IMR-90 (cell line): ENCODE measurements around the gene GBA3. TPM values are rescaled to one million over a fixed set of nuclear protein-coding genes. Genes with fewer than 3 reads are reported as not detected.

ENCODE experiments used
- ATAC-seq: fragments of 200-7000 bp; cut with Tn5 transposase; 2 replicates; pipeline ENCODE4 v1.9.1; 2020; ENCODE audit warnings: low read depth, mild to moderate bottlenecking, moderate library complexity
- BruUV-seq: library from RNA; stranded (reverse); fragments of 400-500 nt; replicated peaks from 2 replicates; lab custom pipeline; 2021; lab: Mats Ljungman, UMichigan
- CTCF ChIA-PET: fragments of 300-600 bp; formaldehyde crosslinking; extraction: SDS; loops from one replicate; lab custom pipeline; 2021; ENCODE audit warnings: antibody characterized with exemption; lab: Yijun Ruan, JAX
- POLR2A ChIA-PET: fragments of 300-600 bp; sonication (Branson Sonifier 250); formaldehyde crosslinking; loops from one replicate; lab custom pipeline; 2022; ENCODE audit warnings: antibody characterized with exemption; ENCODE audit not compliant: unreplicated experiment; lab: Charles Lee
- DNase-seq: peaks from one replicate; pipeline ENCODE4 v3.0.0; 2013
- H2AFZ ChIP-seq: replicated peaks from 2 replicates; pipeline ENCODE3; 2013; ENCODE audit warnings: low read length, mild to moderate bottlenecking; ENCODE audit not compliant: poor library complexity
- H2AK5ac ChIP-seq: 2 replicates; pipeline ENCODE4 v1.6.1; 2013; ENCODE audit warnings: low read depth, low read length, inconsistent platforms
- H2AK9ac ChIP-seq: replicated peaks from 2 replicates; pipeline ENCODE3; 2013; ENCODE audit warnings: mild to moderate bottlenecking, low read depth, low read length, moderate library complexity; ENCODE audit not compliant: poor library complexity
- H2BK120ac ChIP-seq: 2 replicates; pipeline ENCODE4 v1.6.1; 2013; ENCODE audit warnings: low read depth, low read length, inconsistent platforms
- H2BK15ac ChIP-seq: 3 replicates; pipeline ENCODE4 v1.6.1; 2013; ENCODE audit warnings: low read depth, low read length, inconsistent platforms
- H2BK20ac ChIP-seq: 2 replicates; pipeline ENCODE4 v1.6.1; 2013; ENCODE audit warnings: low read depth, mild to moderate bottlenecking, inconsistent platforms, low read length, moderate library complexity
- H2BK5ac ChIP-seq: 2 replicates; pipeline ENCODE4 v1.6.1; 2013; ENCODE audit warnings: mild to moderate bottlenecking, low read depth, low read length, inconsistent platforms; ENCODE audit not compliant: poor library complexity, severe bottlenecking
- H3K14ac ChIP-seq: replicated peaks from 2 replicates; pipeline ENCODE4 v1.6.1; 2013; ENCODE audit warnings: low read depth, low read length, inconsistent platforms
- H3K18ac ChIP-seq: 2 replicates; pipeline ENCODE4 v1.6.1; 2013; ENCODE audit warnings: low read depth, low read length, control low read depth
- H3K23ac ChIP-seq: 2 replicates; pipeline ENCODE4 v1.6.1; 2013; ENCODE audit warnings: low read depth, low read length, inconsistent platforms
- H3K27ac ChIP-seq: 2 replicates; pipeline ENCODE4 v1.5.1; 2013; ENCODE audit warnings: mild to moderate bottlenecking, control low read depth, low read length; ENCODE audit not compliant: insufficient read depth
- H3K27me3 ChIP-seq: 2 replicates; pipeline ENCODE4 v1.6.1; 2013; ENCODE audit warnings: low read length; ENCODE audit not compliant: control insufficient read depth, insufficient read depth
- H3K36me3 ChIP-seq: 2 replicates; pipeline ENCODE4 v1.6.1; 2013; ENCODE audit warnings: low read length, mixed read lengths; ENCODE audit not compliant: control insufficient read depth, insufficient read depth
- H3K4ac ChIP-seq: 2 replicates; pipeline ENCODE4 v1.6.1; 2013; ENCODE audit warnings: low read depth, low read length, inconsistent platforms
- H3K4me1 ChIP-seq: 2 replicates; pipeline ENCODE4 v1.6.1; 2013; ENCODE audit warnings: low read length, mixed read lengths; ENCODE audit not compliant: control insufficient read depth, insufficient read depth
- H3K4me2 ChIP-seq: 2 replicates; pipeline ENCODE4 v1.6.1; 2013; ENCODE audit warnings: low read depth, mild to moderate bottlenecking, control low read depth, low read length, moderate library complexity
- H3K4me3 ChIP-seq: 2 replicates; pipeline ENCODE4 v1.5.1; 2013; ENCODE audit warnings: low read depth, mild to moderate bottlenecking, control low read depth, low read length, moderate library complexity; ENCODE audit not compliant: insufficient read depth
- H3K56ac ChIP-seq: 2 replicates; pipeline ENCODE4 v1.6.1; 2013; ENCODE audit warnings: low read length, inconsistent platforms; ENCODE audit not compliant: insufficient read depth; ENCODE audit errors: extremely low read depth
- H3K79me1 ChIP-seq, 2 experiments: 2 replicates each; pipeline ENCODE4 v1.6.1; 2013; ENCODE audit warnings: low read length in 2 of 2, inconsistent platforms in 1 of 2, low read depth in 1 of 2
- H3K9ac ChIP-seq: 2 replicates; pipeline ENCODE4 v1.6.1; 2013; ENCODE audit warnings: low read depth, low read length, control low read depth
- H3K9me1 ChIP-seq: 2 replicates; pipeline ENCODE4 v1.6.1; 2013; ENCODE audit warnings: low read length, inconsistent platforms; ENCODE audit not compliant: insufficient read depth
- H3K9me3 ChIP-seq: 2 replicates; pipeline ENCODE4 v1.6.1; 2013; ENCODE audit warnings: low read length; ENCODE audit not compliant: control insufficient read depth, insufficient read depth
- H4K20me1 ChIP-seq: 2 replicates; pipeline ENCODE4 v1.6.1; 2013; ENCODE audit warnings: low read length, inconsistent platforms; ENCODE audit not compliant: insufficient read depth
- H4K5ac ChIP-seq: 2 replicates; pipeline ENCODE4 v1.6.1; 2013; ENCODE audit warnings: mild to moderate bottlenecking, low read depth, low read length, control low read depth
- H4K8ac ChIP-seq, 2 experiments: 2 replicates each; pipeline ENCODE4 v1.6.1; 2013; ENCODE audit warnings: low read depth in 2 of 2, low read length in 2 of 2, control low read depth in 1 of 2, inconsistent platforms in 1 of 2
- H4K91ac ChIP-seq: 2 replicates; pipeline ENCODE4 v1.6.1; 2013; ENCODE audit warnings: low read depth, low read length, inconsistent platforms; ENCODE audit not compliant: insufficient read depth
- CEBPB ChIP-seq: IDR thresholded peaks from 2 replicates; pipeline ENCODE4 v1.6.1; 2012; ENCODE audit warnings: low read depth, low read length, improper control_type of control experiment
- FOS ChIP-seq: fragments of 150-350 bp; IDR thresholded peaks from 2 replicates; pipeline ENCODE4 v1.6.1; 2016; ENCODE audit warnings: low read depth, low read length
- MAFK ChIP-seq: IDR thresholded peaks from 2 replicates; pipeline ENCODE4 v1.6.1; 2012; ENCODE audit warnings: low read depth, low read length, improper control_type of control experiment
- MAZ ChIP-seq: IDR thresholded peaks from 2 replicates; pipeline ENCODE4 v1.6.1; 2012; ENCODE audit warnings: low read depth, mild to moderate bottlenecking, low read length, improper control_type of control experiment, moderate library complexity, borderline replicate concordance
- MXI1 ChIP-seq: IDR thresholded peaks from 2 replicates; pipeline ENCODE4 v1.6.1; 2012; ENCODE audit warnings: low read depth, mild to moderate bottlenecking, low read length, moderate library complexity, borderline replicate concordance
- RAD21 ChIP-seq: IDR thresholded peaks from 2 replicates; pipeline ENCODE4 v1.6.1; 2012; ENCODE audit warnings: low read length, improper control_type of control experiment
- RCOR1 ChIP-seq: IDR thresholded peaks from 2 replicates; pipeline ENCODE4 v1.6.1; 2012; ENCODE audit warnings: mild to moderate bottlenecking, low read length, improper control_type of control experiment; ENCODE audit not compliant: insufficient replicate concordance
- RFX5 ChIP-seq: IDR thresholded peaks from 2 replicates; pipeline ENCODE4 v1.8.0; 2012; ENCODE audit warnings: low read depth, mild to moderate bottlenecking, low read length, moderate library complexity
- SMC3 ChIP-seq: fragments of 150-350 bp; IDR thresholded peaks from 2 replicates; pipeline ENCODE4 v1.6.1; 2016; ENCODE audit warnings: low read depth, mild to moderate bottlenecking, antibody characterized with exemption, low read length, moderate library complexity
- WGBS, 2 experiments: methylation state at CpG; one replicate each; pipeline versions ENCODE4 v1.1.5 to v1.1.7; 2013; ENCODE audit warnings: missing lambda C conversion rate in 2 of 2; ENCODE audit not compliant: insufficient read length in 1 of 2; ENCODE audit errors: extremely low coverage in 2 of 2; 5-methylcytosine and 5-hydroxymethylcytosine counted together
- dilution Hi-C: fragments of 300-500 bp; cut with HindIII; formaldehyde crosslinking; loops from one replicate; pipeline ENCODE4 v1.14.3; 2018; ENCODE audit warnings: low sequenced_read_pairs; ENCODE audit not compliant: unreplicated experiment
- in situ Hi-C: fragments of 300-500 bp; cut with MboI; formaldehyde crosslinking; loops from 3 replicates; pipeline ENCODE4 v1.14.3; 2019; ENCODE audit warnings: low sequenced_read_pairs, inconsistent platforms, mixed read lengths
- intact Hi-C: fragments of 100-400 bp; cut with micrococcal nuclease; formaldehyde crosslinking; loops from 2 replicates; pipeline ENCODE4 v1.10.0; 2022
- polyA plus RNA-seq, 3 experiments: library from polyadenylated mRNA; depleted of rRNA; stranded (reverse); fragments of >200 nt; gene quantifications; 2 replicates each; pipeline ENCODE4 v1.2.3, GENCODE V29; 2012; ENCODE audit warnings: low replicate concordance in 1 of 3
- total RNA-seq: library from RNA; depleted of rRNA; stranded (reverse); fragments of >200 nt; gene quantifications from 2 replicates; pipeline ENCODE4 v1.2.3, GENCODE V29; 2012

The GBA3 gene
- total and polyA plus RNA-seq, 2 of the 4 experiments (the other 2 are of a cell fraction): not detected

DNA sequence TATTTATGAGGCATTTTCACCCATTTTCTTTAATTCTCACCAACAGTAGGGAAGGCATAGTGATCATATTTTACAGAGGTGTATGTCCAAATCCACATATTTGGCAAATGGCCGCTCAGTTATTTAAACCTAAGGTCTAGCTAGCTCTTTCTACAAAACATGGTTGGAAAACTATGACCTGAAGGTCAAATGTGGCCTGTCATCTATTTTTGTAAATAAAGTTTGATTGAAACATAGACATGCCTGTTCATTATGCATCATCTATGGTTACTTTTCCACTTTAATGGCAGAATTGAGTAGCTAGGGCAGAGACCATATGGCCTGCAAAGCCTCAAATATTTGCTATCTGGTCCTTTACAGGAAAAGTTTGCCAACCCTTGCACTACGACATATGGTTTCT lies 44.2 kb downstream of the GBA3 start:
- no peak overlapping the region for H2AK5ac ChIP-seq
- no peaks in the 10 kb centered on the region for H3K9me1 ChIP-seq
- no peak for TF ChIP-seq MAFK
- no peak for TF ChIP-seq FOS
- TF ChIP-seq CEBPB: no peak
- TF ChIP-seq MXI1: no peak
- TF ChIP-seq RCOR1: no peak
- no peak for TF ChIP-seq RAD21
- no peak for TF ChIP-seq MAZ
- no peak for TF ChIP-seq SMC3
- TF ChIP-seq RFX5: no peak
- in situ Hi-C loops (no loop called here), intact Hi-C loops (no loop called here), dilution Hi-C loops (no loop called here)
- ChIA-PET POLR2A (no interaction called here), CTCF (no interaction called here)
- ATAC-seq (no peak), DNase-seq (no peak)
- no peaks in the 10 kb centered on the region for H3K4me1 ChIP-seq
- H2BK5ac ChIP-seq: no peak overlapping the region
- no TSS peak for BruUV-seq
- H3K18ac ChIP-seq: no peak overlapping the region
- H3K27ac ChIP-seq: no peak overlapping the region
- no peaks in the 10 kb centered on the region for H3K79me1 ChIP-seq
- no peaks in the 10 kb centered on the region for H3K27me3 ChIP-seq
- H2AFZ ChIP-seq: no peak overlapping the region
- no peak overlapping the region for H4K8ac ChIP-seq
- no peak overlapping the region for H2BK20ac ChIP-seq
- H4K91ac ChIP-seq: no peak overlapping the region
- H3K23ac ChIP-seq: no peak overlapping the region
- no peak overlapping the region for H2BK120ac ChIP-seq
- H3K36me3 ChIP-seq: no peaks in the 10 kb centered on the region
- H4K20me1 ChIP-seq: no peaks in the 10 kb centered on the region
- H3K9me3 ChIP-seq: 0 out of 2 replicates have a peak, but pooled peaks cover 2% of the 10 kb centered on the region
- H3K4me3 ChIP-seq: no peak overlapping the region
- no peak overlapping the region for H2AK9ac ChIP-seq
- no peak overlapping the region for H4K5ac ChIP-seq
- no peak overlapping the region for H3K4ac ChIP-seq
- no peak overlapping the region for H3K56ac ChIP-seq
- H3K9ac ChIP-seq: no peak overlapping the region
- no CpG with 5 or more reads among the region's 2 CpGs for WGBS, 2 experiments
- H3K4me2 ChIP-seq: no peak overlapping the region
- no peak overlapping the region for H2BK15ac ChIP-seq
- no peak overlapping the region for H3K14ac ChIP-seq
